Measurements from ENCODE around the gene RGS16. TPM values are rescaled to one million over a fixed set of nuclear protein-coding genes. Genes with fewer than 3 reads are reported as not detected.

The RGS16 gene
- total and polyA plus RNA-seq, 2 donors from 2014 or later: 4.2 to 7.7 TPM

DNA sequence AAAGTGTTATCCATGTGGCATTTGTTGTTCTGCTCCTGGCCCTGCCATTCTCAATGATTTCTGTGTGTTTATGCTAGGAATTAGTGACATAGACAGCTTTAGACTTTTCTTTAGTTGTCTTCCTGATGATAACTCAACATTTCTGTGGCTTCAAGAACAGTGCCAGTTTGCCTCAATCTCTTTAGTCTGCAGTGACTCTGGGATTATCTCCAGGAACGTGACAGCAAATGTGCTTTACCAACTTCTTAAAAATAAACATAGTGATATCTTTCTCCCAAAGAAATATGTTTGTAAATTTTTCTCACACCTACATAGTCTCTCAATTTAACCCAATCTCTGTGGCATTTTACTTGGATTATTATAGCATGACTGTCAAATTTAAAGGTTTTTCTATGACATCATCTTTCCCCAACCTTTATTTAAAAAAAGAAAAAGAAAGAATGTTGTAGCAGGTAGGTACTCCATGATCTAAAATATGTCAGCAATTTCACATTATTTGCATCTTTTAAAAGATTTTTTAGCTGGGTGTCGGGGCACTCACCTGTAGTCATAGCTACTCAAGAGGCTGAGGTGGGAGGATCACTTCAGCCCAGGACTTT, 39.7 kb downstream of the RGS16 start:
- TF ChIP-seq, protein P1, sequence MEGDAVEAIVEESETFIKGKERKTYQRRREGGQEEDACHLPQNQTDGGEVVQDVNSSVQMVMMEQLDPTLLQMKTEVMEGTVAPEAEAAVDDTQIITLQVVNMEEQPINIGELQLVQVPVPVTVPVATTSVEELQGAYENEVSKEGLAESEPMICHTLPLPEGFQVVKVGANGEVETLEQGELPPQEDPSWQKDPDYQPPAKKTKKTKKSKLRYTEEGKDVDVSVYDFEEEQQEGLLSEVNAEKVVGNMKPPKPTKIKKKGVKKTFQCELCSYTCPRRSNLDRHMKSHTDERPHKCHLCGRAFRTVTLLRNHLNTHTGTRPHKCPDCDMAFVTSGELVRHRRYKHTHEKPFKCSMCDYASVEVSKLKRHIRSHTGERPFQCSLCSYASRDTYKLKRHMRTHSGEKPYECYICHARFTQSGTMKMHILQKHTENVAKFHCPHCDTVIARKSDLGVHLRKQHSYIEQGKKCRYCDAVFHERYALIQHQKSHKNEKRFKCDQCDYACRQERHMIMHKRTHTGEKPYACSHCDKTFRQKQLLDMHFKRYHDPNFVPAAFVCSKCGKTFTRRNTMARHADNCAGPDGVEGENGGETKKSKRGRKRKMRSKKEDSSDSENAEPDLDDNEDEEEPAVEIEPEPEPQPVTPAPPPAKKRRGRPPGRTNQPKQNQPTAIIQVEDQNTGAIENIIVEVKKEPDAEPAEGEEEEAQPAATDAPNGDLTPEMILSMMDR (IDR thresholded peaks at IDR 0.05; ENCODE audit: borderline replicate concordance, extremely low read depth, insufficient read depth): no peak
- H3K27me3 ChIP-seq (ENCODE audit: control insufficient read depth, insufficient read depth, low read length): no peaks in the 10 kb centered on the region
- no peak overlapping the region for H3K27ac ChIP-seq (ENCODE audit: low read depth in 2 of 2, low read length in 2 of 2)
- H3K4me3 ChIP-seq (ENCODE audit: low read length in 3 of 3): no peak overlapping the region
- DNase-seq (no peak), FAIRE-seq (no peak)
- no peaks in the 10 kb centered on the region for H3K36me3 ChIP-seq (ENCODE audit: control insufficient read depth in 2 of 3, insufficient read depth in 3 of 3, low read length in 3 of 3)
- intact Hi-C loops (cut with DNase I): no loop called here
- no peak overlapping the region for H3K9ac ChIP-seq (ENCODE audit: low read length in 3 of 3)
- no peaks in the 10 kb centered on the region for H3K9me3 ChIP-seq (ENCODE audit: control insufficient read depth in 2 of 3, insufficient read depth in 1 of 3, low read length in 3 of 3)
- no peaks in the 10 kb centered on the region for H3K4me1 ChIP-seq (ENCODE audit: control insufficient read depth in 2 of 3, insufficient read depth in 2 of 3, low read depth in 1 of 3, low read length in 3 of 3)

DNA sequence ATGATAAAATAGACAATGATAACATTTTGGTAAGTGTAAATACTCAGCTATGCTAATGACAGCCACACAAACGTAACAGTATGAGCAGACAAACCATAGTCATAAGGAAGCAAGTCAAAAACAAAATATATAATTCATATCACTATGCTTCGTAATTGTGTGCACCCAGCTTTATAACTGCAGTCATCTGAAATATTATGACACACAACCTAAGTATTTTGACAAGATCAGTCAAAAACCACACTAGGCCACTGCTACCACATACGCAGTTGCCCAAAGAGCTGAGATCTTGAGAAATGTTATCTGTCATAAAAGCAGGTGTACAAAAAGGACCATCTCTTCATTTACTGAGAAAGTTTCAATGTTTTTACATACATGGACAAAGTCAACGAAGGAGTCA, 41.1 kb downstream of the RGS16 start:
- no peak overlapping the region for H3K27ac ChIP-seq (ENCODE audit: low read depth in 2 of 2, low read length in 2 of 2)
- no peak for FAIRE-seq
- no peaks in the 10 kb centered on the region for H3K36me3 ChIP-seq (ENCODE audit: control insufficient read depth in 2 of 3, insufficient read depth in 3 of 3, low read length in 3 of 3)
- no peaks in the 10 kb centered on the region for H3K27me3 ChIP-seq (ENCODE audit: control insufficient read depth, insufficient read depth, low read length)
- H3K9ac ChIP-seq (ENCODE audit: low read length in 3 of 3): no peak overlapping the region
- no peaks in the 10 kb centered on the region for H3K4me1 ChIP-seq (ENCODE audit: control insufficient read depth in 2 of 3, insufficient read depth in 2 of 3, low read depth in 1 of 3, low read length in 3 of 3)
- no peaks in the 10 kb centered on the region for H3K9me3 ChIP-seq (ENCODE audit: control insufficient read depth in 2 of 3, insufficient read depth in 1 of 3, low read length in 3 of 3)
- no peak for DNase-seq
- no peak overlapping the region for H3K4me3 ChIP-seq (ENCODE audit: low read length in 3 of 3)
- TF ChIP-seq, protein P1 (IDR thresholded peaks at IDR 0.05; ENCODE audit: borderline replicate concordance, extremely low read depth, insufficient read depth): no peak
- intact Hi-C loops (cut with DNase I): no loop called here

DNA sequence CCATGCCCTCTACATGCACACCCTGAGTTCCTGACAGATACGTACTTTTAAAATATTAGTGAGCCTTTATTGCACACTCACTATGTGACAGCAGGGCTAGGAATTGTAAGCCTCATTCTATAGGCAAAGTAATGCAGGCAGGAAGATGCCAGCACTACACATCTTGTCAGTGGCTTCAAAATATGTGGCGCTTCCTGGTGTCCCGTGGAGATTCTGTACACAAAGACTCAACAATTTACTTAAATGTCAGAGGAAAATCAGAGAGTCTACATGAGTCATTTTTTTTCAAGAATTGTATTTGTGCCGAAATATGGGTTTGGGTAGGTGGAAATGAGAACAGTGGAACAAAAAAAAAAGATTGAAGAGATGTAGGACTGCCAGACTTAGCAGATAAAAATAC, 42.7 kb downstream of the RGS16 start:
- no peak overlapping the region for H3K27ac ChIP-seq (ENCODE audit: low read depth in 2 of 2, low read length in 2 of 2)
- no peak overlapping the region for H3K9ac ChIP-seq (ENCODE audit: low read length in 3 of 3)
- no peaks in the 10 kb centered on the region for H3K4me1 ChIP-seq (ENCODE audit: control insufficient read depth in 2 of 3, insufficient read depth in 2 of 3, low read depth in 1 of 3, low read length in 3 of 3)
- no peaks in the 10 kb centered on the region for H3K36me3 ChIP-seq (ENCODE audit: control insufficient read depth in 2 of 3, insufficient read depth in 3 of 3, low read length in 3 of 3)
- H3K9me3 ChIP-seq (ENCODE audit: control insufficient read depth in 2 of 3, insufficient read depth in 1 of 3, low read length in 3 of 3): no peaks in the 10 kb centered on the region
- no peak for DNase-seq
- no peak overlapping the region for H3K4me3 ChIP-seq (ENCODE audit: low read length in 3 of 3)
- H3K27me3 ChIP-seq (ENCODE audit: control insufficient read depth, insufficient read depth, low read length): no peaks in the 10 kb centered on the region
- intact Hi-C loops (cut with DNase I): no loop called here
- TF ChIP-seq, protein P1 (IDR thresholded peaks at IDR 0.05; ENCODE audit: borderline replicate concordance, extremely low read depth, insufficient read depth): no peak
- FAIRE-seq: no peak

Measured in kidney (tissue), 14 donors.